Thyroid gland (tissue), 4 donors: Measurements from ENCODE around the gene DCAF6. TPM values are rescaled to one million over a fixed set of nuclear protein-coding genes. Genes with fewer than 3 reads are reported as not detected.

Source experiments
- DNase-seq, 2 donors: peaks; one replicate each; pipeline ENCODE4 v3.0.0-alpha.2; 2019
- H3K27ac ChIP-seq, 3 donors: fragments of 200-600 bp; sonication (generic); 1 replicate in 2 of 3; 2 replicates in 1 of 3; pipeline ENCODE4 v1.5.1; 2016 to 2019; ENCODE audit warnings: mild to moderate bottlenecking in 1 of 3, moderate library complexity in 1 of 3
- H3K27me3 ChIP-seq: fragments of 200-600 bp; sonication (generic); one replicate; pipeline ENCODE4 v1.5.1; 2019
- H3K36me3 ChIP-seq, 2 donors: fragments of 200-600 bp; sonication (generic); one replicate each; pipeline ENCODE4 v1.5.1; 2016 to 2019
- H3K4me1 ChIP-seq, 2 donors: fragments of 200-600 bp; sonication (generic); one replicate each; pipeline ENCODE4 v1.5.1; 2017 to 2019
- H3K4me3 ChIP-seq, 3 donors: fragments of 200-600 bp; sonication (generic); replicated peaks in 1 of 3; 1 replicate in 2 of 3; 2 replicates in 1 of 3; pipeline ENCODE4 v1.5.1; 2016; ENCODE audit warnings: mild to moderate bottlenecking in 1 of 3
- H3K9me3 ChIP-seq: fragments of 200-600 bp; sonication (generic); one replicate; pipeline ENCODE4 v1.5.1; 2017
- CTCF ChIP-seq, 6 experiments: fragments of 200-600 bp in 3 of 6; fragments of 450-650 bp in 3 of 6; sonication (generic) in 3 of 6; IDR thresholded peaks; one replicate each; pipeline ENCODE4 v1.5.1; 2016 to 2019; ENCODE audit warnings: antibody characterized with exemption in 6 of 6, mild to moderate bottlenecking in 2 of 6, inconsistent platforms in 1 of 6, moderate library complexity in 1 of 6
- POLR2A ChIP-seq, 2 donors: fragments of 450-650 bp; IDR thresholded peaks; one replicate each; pipeline ENCODE4 v1.6.1; 2017; ENCODE audit warnings: antibody characterized with exemption in 2 of 2, mild to moderate bottlenecking in 2 of 2, moderate library complexity in 1 of 2
- WGBS, 2 donors: methylation state at CpG; one replicate each; pipeline ENCODE4 v1.1.5; 2017; 5-methylcytosine and 5-hydroxymethylcytosine counted together
- intact Hi-C: fragments of 100-400 bp; cut with DNase I; formaldehyde crosslinking; loops from one replicate; pipeline ENCODE4 v1.15.1; 2023
- total RNA-seq, 4 donors: library from RNA; depleted of rRNA; stranded (reverse); fragments of >200 nt; gene quantifications; one replicate each; pipeline ENCODE4 v1.2.3, GENCODE V29; 2016

DCAF6 gene
- total RNA-seq, 4 donors from 2014 or later = 73.7 to 88.7 (median 79.2) TPM

- Histone ChIP-seq H3K27ac (no peak overlapping the region), H3K36me3 (no peaks in the 10 kb centered on the region), H3K4me1 (no peaks in the 10 kb centered on the region), H3K9me3 (no peaks in the 10 kb centered on the region), H3K4me3 (no peak overlapping the region), H3K27me3 (no peaks in the 10 kb centered on the region)
- no peak for TF ChIP-seq POLR2A (IDR thresholded peaks at IDR 0.05)
- no peak for TF ChIP-seq CTCF (IDR thresholded peaks at IDR 0.05)
- intact Hi-C loops = loop anchor here (10.0 kb wide), 2 partner anchors 264 to 364 kb away; partner anchors contain the start of gene MPZL1
- 92 to 96% methylated on average over 14 of the region's 14 CpGs for WGBS, 2 donors
- DNase-seq = no peak
Measured at GRCh38 chr1:168088511-168089325, 152.2 kb downstream of the DCAF6 start.

DNA sequence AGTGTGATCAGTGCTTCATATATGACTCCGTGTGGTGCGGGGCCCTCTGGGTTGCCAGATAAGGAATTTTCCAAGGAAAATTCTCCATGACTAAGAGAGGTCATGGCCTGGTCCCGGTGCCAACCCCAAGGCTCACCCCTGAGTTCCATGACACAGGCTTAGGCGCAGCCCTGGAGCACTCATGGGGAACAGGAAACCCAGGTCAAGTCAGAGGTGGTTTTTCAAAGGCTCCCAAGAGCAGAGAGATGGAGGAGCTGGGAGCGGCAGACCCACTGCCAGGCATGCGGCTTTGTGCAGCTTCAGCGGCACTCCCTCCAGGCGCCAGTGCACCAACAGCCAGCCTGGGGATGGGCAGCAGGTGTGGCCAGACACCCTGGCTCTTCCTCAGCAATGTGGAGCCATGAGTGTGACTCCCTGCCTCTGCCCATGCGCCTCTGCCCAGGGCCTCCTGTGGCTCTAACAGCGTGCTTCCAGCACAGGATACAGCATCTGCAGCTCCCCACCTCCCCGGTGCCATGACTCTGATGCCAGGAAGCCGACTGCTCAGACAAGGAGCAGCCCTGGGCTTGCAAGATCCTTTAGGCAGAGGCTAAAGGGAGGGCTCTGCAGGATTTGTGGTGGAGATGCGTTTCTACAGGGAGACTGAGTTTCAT is 153.0 kb downstream of the DCAF6 start:
- Histone ChIP-seq H3K27me3 (no peaks in the 10 kb centered on the region), H3K27ac (no peak overlapping the region), H3K36me3 (no peaks in the 10 kb centered on the region), H3K4me3 (no peak overlapping the region), H3K9me3 (no peaks in the 10 kb centered on the region), H3K4me1 (no peaks in the 10 kb centered on the region)
- 95% methylated on average over 9 to 13 of the region's 13 CpGs for WGBS, 2 donors
- TF ChIP-seq POLR2A (IDR thresholded peaks at IDR 0.05) = no peak
- no peak for TF ChIP-seq CTCF (IDR thresholded peaks at IDR 0.05)
- intact Hi-C loops = loop anchor here (10.0 kb wide), 2 partner anchors 265 to 365 kb away; partner anchors contain the start of gene MPZL1
- no peak for DNase-seq

DNA sequence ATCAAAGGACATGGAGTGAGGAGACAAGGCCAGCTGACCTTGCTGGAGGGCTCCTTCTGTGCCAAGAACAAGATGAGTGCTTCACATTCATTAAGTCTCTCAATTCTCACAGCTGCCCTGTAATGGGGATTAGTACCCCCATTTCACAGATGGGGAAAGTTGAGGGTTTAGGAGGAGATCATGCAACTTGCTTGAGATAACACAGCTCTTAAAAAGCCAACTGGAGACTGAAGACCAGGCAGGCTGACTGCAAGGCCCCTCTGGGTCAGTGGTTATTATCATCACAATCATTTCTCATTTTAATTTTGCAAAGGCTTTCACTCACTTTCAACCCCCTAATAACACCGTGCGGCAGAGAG is 153.5 kb downstream of the DCAF6 start:
- Histone ChIP-seq H3K4me3 (no peak overlapping the region), H3K27ac (no peak overlapping the region), H3K36me3 (no peaks in the 10 kb centered on the region), H3K4me1 (no peaks in the 10 kb centered on the region), H3K9me3 (no peaks in the 10 kb centered on the region), H3K27me3 (no peaks in the 10 kb centered on the region)
- no peak for DNase-seq
- TF ChIP-seq CTCF (IDR thresholded peaks at IDR 0.05) (no peak), POLR2A (IDR thresholded peaks at IDR 0.05) (no peak)
- intact Hi-C loops = loop anchor here (10.0 kb wide), 2 partner anchors 265 to 365 kb away; partner anchors contain the start of gene MPZL1
- WGBS, 2 donors = 95 to 98% methylated on average over 2 of the region's 2 CpGs

DNA sequence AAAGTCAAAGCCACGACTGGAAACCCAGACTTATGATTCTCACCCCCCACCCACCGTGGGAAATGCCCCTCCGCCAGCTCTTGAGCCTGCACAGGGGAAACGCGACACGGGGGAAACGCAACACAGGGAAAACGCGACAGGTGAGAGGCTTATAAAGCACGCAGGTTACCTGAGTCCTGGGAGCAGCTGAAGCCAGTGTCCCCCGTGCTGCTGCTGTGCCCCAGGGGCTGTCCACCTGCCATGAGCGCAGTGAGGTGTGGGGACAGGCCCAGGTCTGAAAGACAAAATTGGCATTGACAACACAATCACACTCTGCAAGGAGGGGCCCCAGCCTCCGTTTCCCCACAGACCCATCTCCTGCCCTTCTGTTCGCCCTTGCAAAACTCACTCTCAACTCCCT is 153.9 kb downstream of the DCAF6 start:
- H3K36me3 ChIP-seq = no peaks in the 10 kb centered on the region
- no peak overlapping the region for H3K4me3 ChIP-seq
- no peaks in the 10 kb centered on the region for H3K4me1 ChIP-seq
- no peak for DNase-seq
- 92 to 95% methylated on average over 14 of the region's 14 CpGs for WGBS, 2 donors
- intact Hi-C loops = no loop called here
- no peak overlapping the region for H3K27ac ChIP-seq
- TF ChIP-seq POLR2A (IDR thresholded peaks at IDR 0.05) (no peak), CTCF (IDR thresholded peaks at IDR 0.05) (no peak)
- no peaks in the 10 kb centered on the region for H3K9me3 ChIP-seq
- no peaks in the 10 kb centered on the region for H3K27me3 ChIP-seq

- intact Hi-C loops = no loop called here
- Histone ChIP-seq H3K4me3 (no peak overlapping the region), H3K36me3 (no peaks in the 10 kb centered on the region), H3K9me3 (no peaks in the 10 kb centered on the region), H3K4me1 (no peaks in the 10 kb centered on the region), H3K27ac (no peak overlapping the region), H3K27me3 (no peaks in the 10 kb centered on the region)
- 90 to 95% methylated on average over 9 of the region's 9 CpGs for WGBS, 2 donors
- no peak for TF ChIP-seq POLR2A (IDR thresholded peaks at IDR 0.05)
- no peak for TF ChIP-seq CTCF (IDR thresholded peaks at IDR 0.05)
- no peak for DNase-seq
Measured at GRCh38 chr1:168091063-168091462, 154.6 kb downstream of the DCAF6 start.
